Activated T-helper 17 cell treated with anti-CD3 and anti-CD28 coated beads, Interleukin-2, amount 50 U/mL, for 72 hours (primary cell): ENCODE data around the gene ALK. TPM values are rescaled to one million over a fixed set of nuclear protein-coding genes. Genes with fewer than 3 reads are reported as not detected.
"Not testable (repeated sequence)": the region's sequence is repeated elsewhere in the genome, so short reads cannot be mapped to it uniquely, and the experiment has no call there.

Experiments
- ATAC-seq: fragments of 150-1000 bp; cut with Tn5 transposase; replicated peaks from 2 replicates; pipeline ENCODE4 v1.10.0; 2021; ENCODE audit warnings: mild to moderate bottlenecking, moderate library complexity
- H3K27ac Mint-ChIP-seq: one replicate; pipeline ENCODE4 v1.8.0; 2022; ENCODE audit warnings: mixed read lengths
- H3K27me3 Mint-ChIP-seq: one replicate; pipeline ENCODE4 v1.8.0; 2022; ENCODE audit warnings: mixed read lengths
- H3K36me3 Mint-ChIP-seq: one replicate; pipeline ENCODE4 v1.8.0; 2022; ENCODE audit warnings: low read depth, mild to moderate bottlenecking, mixed read lengths
- H3K4me1 Mint-ChIP-seq: one replicate; pipeline ENCODE4 v1.8.0; 2022; ENCODE audit warnings: mixed read lengths
- H3K4me3 Mint-ChIP-seq: one replicate; pipeline ENCODE4 v1.8.0; 2022; ENCODE audit warnings: mild to moderate bottlenecking, mixed read lengths
- H3K9me3 Mint-ChIP-seq: one replicate; pipeline ENCODE4 v1.8.0; 2022; ENCODE audit warnings: mixed read lengths
- total RNA-seq, 2 donors: library from RNA; stranded (reverse); gene quantifications; one replicate each; pipeline ENCODE4 v1.2.3, GENCODE V29; 2022

Gene ALK
- total RNA-seq, 2 donors from 2014 or later = not detected

DNA sequence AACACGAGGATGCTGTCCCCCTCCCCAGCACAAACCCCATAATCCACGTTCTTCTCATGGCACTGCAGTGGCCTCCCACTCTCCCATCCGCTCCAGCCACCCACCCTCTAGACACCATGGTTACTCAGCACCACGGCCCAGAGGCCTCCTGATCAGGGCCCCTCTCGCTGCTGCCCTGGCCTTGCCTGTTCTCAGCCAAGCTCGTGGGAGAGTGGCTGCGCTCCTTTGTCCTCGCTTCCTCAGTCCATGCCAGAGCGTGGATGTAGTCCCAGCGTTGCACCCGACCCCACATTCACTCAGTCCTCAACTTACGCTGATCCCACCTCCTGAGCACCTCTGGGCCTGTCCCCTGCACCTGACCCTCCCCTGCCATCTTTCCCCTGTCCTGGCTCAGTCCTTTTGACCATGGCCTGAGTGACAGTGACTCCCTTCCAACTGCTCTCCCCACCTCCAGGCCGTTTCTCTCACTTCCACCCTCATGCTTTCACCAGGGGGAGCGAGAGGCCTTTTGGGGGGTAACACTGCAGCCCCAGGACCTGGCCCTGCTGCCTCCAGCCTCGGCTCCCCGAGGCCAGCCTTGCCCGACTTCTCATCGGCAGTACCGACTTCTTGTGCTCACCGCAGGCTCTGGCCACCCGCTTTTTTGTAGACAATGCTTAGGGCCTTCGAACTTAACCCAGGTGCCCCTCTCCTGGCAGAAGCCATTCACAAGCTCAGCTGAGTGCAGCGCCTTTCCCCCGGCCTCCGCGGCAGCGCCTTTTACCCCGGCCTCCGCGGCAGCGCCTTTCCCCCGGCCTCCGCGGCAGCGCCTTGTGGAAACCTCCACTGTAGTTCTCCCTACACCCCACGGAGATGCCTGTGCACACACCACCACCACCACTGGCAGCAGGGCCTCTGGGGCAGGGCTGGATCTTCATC lies 674.7 kb downstream of the ALK start:
- ATAC-seq = no peak
- H3K27me3 Mint-ChIP-seq = no peaks in the 10 kb centered on the region

DNA sequence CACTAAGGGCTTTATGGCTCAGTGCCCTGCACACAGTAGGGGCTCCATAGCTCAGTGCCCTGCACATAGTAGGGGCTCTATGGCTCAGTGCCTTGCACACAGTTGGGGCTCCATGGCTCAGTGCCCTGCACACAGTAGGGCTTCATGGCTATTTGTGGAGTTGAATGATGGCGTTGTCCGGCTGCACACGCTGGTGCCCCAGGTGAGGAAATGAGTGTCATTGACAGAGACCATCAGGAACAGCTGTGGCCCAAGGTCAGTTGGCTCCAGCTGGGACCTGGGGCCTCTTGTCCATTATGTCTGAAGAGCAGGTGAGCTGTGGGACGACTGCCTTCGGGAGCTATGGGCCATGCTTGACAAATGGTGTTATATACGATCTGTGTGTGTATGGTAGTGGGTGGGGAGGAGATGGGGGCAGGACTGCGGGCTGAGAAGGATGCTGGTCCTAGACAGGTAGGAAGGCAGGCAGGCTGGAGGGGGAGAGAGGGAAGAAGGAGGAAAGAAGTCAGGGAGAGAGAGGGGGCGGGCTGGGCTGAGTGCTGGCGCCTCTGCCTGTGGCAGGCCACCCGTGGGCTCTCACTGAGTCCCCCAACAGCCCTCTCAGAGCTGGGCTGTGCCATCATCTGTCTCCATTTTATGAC lies 675.5 kb downstream of the ALK start:
- no peak for ATAC-seq
- Mint-ChIP-seq H3K4me3 (no peak overlapping the region), H3K9me3 (no peaks in the 10 kb centered on the region), H3K27me3 (no peaks in the 10 kb centered on the region), H3K4me1 (no peaks in the 10 kb centered on the region), H3K36me3 (no peaks in the 10 kb centered on the region), H3K27ac (no peak overlapping the region)

More for the DNA sequence above, 674.7 kb downstream of the ALK start:
- Mint-ChIP-seq H3K4me1 (no peaks in the 10 kb centered on the region), H3K36me3 (no peaks in the 10 kb centered on the region), H3K27ac (no peak overlapping the region), H3K9me3 (no peaks in the 10 kb centered on the region), H3K4me3 (no peak overlapping the region)

GRCh38 chr2:29245035-29245741 lies 676.2 kb downstream of the ALK start:
- not testable (repeated sequence) for H3K9me3 Mint-ChIP-seq, H3K4me1 Mint-ChIP-seq, H3K36me3 Mint-ChIP-seq, H3K4me3 Mint-ChIP-seq, ATAC-seq, H3K27me3 Mint-ChIP-seq, H3K27ac Mint-ChIP-seq

- Mint-ChIP-seq H3K27me3 (peaks cover 5% of the 10 kb centered on the region), H3K27ac (no peak overlapping the region), H3K4me1 (no peaks in the 10 kb centered on the region), H3K36me3 (no peaks in the 10 kb centered on the region), H3K4me3 (no peak overlapping the region), H3K9me3 (no peaks in the 10 kb centered on the region)
- no peak for ATAC-seq
These were observed 678.6 kb downstream of the ALK start for GRCh38 chr2:29242621-29243375.

DNA sequence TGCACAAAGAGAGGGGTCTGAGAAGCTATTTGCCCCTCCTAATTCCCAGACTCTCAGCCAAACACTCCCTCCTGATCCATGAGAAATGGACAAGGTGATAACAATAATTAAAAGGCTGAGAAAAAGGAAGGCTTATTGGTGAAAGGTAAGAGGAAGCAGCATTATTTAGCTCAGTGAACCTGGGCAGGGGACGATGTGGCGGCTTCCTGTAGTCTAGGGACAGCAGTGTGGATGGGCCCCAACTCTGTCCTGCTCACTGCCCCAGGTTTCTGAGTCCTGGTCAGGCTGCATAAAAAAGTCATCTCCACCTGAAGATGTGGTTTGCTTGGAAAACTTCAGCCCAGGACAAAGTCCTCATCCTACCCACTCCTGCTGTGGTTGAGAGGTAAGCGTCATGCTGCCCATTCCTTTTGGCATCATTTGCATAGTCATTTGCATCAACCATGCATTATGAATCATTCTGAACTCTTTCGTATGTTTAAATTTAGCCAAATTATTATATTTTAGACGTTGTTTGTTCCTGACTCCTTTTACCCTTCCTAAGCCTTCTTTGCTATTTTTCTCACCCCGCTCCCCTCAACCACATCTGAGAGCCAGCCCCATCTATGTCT lies 679.3 kb downstream of the ALK start:
- ATAC-seq = no peak
- H3K4me1 Mint-ChIP-seq = no peaks in the 10 kb centered on the region
- no peaks in the 10 kb centered on the region for H3K36me3 Mint-ChIP-seq
- H3K27ac Mint-ChIP-seq = no peak overlapping the region
- no peak overlapping the region for H3K4me3 Mint-ChIP-seq
- peaks cover 9% of the 10 kb centered on the region for H3K27me3 Mint-ChIP-seq
- H3K9me3 Mint-ChIP-seq = no peaks in the 10 kb centered on the region

DNA sequence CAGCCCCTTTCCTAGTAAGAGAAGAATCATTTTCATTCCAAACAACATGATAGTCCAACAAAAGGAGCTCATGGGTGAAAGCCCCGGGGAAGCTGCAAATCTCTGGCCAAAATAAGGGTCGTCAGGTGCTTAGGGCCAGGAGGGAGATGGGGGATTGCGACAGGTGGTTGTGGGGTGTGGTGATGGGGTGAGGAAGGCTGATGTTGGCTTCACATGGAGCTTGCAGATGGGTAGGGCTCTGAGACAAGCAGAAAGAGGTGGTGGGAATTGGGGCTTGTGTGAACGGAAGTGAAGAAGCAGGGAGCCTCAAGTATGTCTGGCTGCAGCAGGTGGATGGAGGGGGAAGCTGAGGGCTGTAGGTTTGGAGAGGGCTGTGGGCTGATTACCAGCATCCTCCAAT lies 680.0 kb downstream of the ALK start:
- Mint-ChIP-seq H3K9me3 (no peaks in the 10 kb centered on the region), H3K27ac (no peak overlapping the region), H3K4me3 (no peak overlapping the region), H3K27me3 (peaks cover 16% of the 10 kb centered on the region), H3K36me3 (no peaks in the 10 kb centered on the region), H3K4me1 (no peaks in the 10 kb centered on the region)
- ATAC-seq = no peak

- H3K9me3 Mint-ChIP-seq = no peaks in the 10 kb centered on the region
- H3K27me3 Mint-ChIP-seq = peaks cover 16% of the 10 kb centered on the region
- H3K36me3 Mint-ChIP-seq = no peaks in the 10 kb centered on the region
- no peak overlapping the region for H3K4me3 Mint-ChIP-seq
- H3K27ac Mint-ChIP-seq = no peak overlapping the region
- H3K4me1 Mint-ChIP-seq = no peaks in the 10 kb centered on the region
- ATAC-seq = no peak
These were observed 680.8 kb downstream of the ALK start for GRCh38 chr2:29240601-29241000.

DNA sequence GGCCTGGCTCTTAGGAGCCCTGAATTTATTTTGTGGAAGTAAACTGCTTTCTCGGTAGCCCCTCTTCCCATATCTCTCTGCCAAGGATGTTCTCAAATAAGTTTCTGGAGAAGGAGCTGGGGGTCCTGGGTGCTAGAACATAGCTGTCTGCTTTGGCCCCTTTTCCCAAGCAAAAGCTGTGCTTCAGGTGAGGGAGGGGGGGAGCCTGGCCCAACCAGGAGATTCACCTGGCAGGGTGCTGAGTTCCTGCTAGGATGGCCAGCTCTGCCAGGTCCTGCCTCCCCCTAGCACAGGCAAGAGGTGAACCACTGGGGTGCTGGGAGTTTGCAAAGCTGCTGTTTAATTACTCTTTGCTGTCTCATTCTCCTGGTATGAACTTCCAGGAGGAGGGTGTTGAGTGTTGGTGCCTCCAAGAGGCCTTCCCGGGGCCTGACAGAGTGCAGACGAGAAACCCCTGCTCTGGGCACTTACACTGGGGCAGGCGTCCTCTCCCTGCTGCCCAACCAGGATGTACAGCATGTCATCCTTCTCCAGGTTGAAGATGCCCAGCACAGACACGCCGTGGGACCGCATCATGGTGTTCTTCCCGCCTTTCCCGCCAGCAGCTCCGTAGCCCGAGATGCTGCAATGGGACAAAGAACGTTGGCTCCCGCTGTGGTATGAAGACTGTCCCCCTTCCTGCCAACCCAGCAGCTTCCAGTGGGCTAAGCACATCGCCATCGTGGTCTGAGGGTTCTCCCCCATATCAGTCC lies 682.0 kb downstream of the ALK start:
- no peak overlapping the region for H3K27ac Mint-ChIP-seq
- H3K9me3 Mint-ChIP-seq = no peaks in the 10 kb centered on the region
- peaks cover 16% of the 10 kb centered on the region for H3K27me3 Mint-ChIP-seq
- H3K4me1 Mint-ChIP-seq = no peaks in the 10 kb centered on the region
- H3K4me3 Mint-ChIP-seq = no peak overlapping the region
- H3K36me3 Mint-ChIP-seq = no peaks in the 10 kb centered on the region
- no peak for ATAC-seq

GRCh38 chr2:29238497-29238896 lies 682.9 kb downstream of the ALK start:
- Mint-ChIP-seq H3K4me1 (no peaks in the 10 kb centered on the region), H3K4me3 (no peak overlapping the region), H3K27ac (no peak overlapping the region), H3K27me3 (peaks cover 16% of the 10 kb centered on the region), H3K9me3 (no peaks in the 10 kb centered on the region), H3K36me3 (no peaks in the 10 kb centered on the region)
- no peak for ATAC-seq

GRCh38 chr2:29236074-29236473 lies 685.3 kb downstream of the ALK start:
- no peaks in the 10 kb centered on the region for H3K36me3 Mint-ChIP-seq
- peaks cover 16% of the 10 kb centered on the region for H3K27me3 Mint-ChIP-seq
- no peaks in the 10 kb centered on the region for H3K4me1 Mint-ChIP-seq
- no peak overlapping the region for H3K4me3 Mint-ChIP-seq
- H3K27ac Mint-ChIP-seq = no peak overlapping the region
- no peak for ATAC-seq
- H3K9me3 Mint-ChIP-seq = no peaks in the 10 kb centered on the region

- H3K4me1 Mint-ChIP-seq = no peaks in the 10 kb centered on the region
- H3K27me3 Mint-ChIP-seq = peaks cover 13% of the 10 kb centered on the region
- H3K4me3 Mint-ChIP-seq = no peak overlapping the region
- H3K27ac Mint-ChIP-seq = no peak overlapping the region
- no peaks in the 10 kb centered on the region for H3K9me3 Mint-ChIP-seq
- ATAC-seq = no peak
- H3K36me3 Mint-ChIP-seq = no peaks in the 10 kb centered on the region
These were observed 686.0 kb downstream of the ALK start for GRCh38 chr2:29235411-29235810.

GRCh38 chr2:29233428-29233827 lies 688.0 kb downstream of the ALK start:
- no peak for ATAC-seq
- Mint-ChIP-seq H3K27ac (no peak overlapping the region), H3K36me3 (no peaks in the 10 kb centered on the region), H3K9me3 (no peaks in the 10 kb centered on the region), H3K4me3 (no peak overlapping the region), H3K27me3 (peaks cover 14% of the 10 kb centered on the region), H3K4me1 (no peaks in the 10 kb centered on the region)

DNA sequence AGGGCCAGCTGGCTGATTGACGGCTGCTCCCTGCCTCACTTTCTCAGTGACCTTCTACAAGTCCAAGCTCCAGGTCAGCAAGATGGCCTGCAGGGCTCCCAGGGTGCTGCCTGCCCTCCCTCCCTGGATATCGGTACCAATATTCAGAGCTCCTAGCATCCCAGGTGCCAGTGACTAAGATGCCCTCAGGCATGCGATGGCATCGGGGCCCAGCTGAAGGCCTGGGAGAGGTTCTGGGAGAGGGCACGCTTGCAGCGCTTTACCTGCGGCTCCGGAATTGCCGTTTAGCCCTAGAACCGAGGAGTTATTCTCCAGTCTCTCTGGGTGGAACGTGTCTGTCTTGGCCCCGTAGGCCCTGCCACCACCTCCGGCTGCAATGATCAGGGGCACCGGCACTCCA lies 689.3 kb downstream of the ALK start:
- H3K27ac Mint-ChIP-seq = no peak overlapping the region
- no peaks in the 10 kb centered on the region for H3K4me1 Mint-ChIP-seq
- no peak overlapping the region for H3K4me3 Mint-ChIP-seq
- H3K27me3 Mint-ChIP-seq = peaks cover 10% of the 10 kb centered on the region
- no peak for ATAC-seq
- H3K9me3 Mint-ChIP-seq = no peaks in the 10 kb centered on the region
- no peaks in the 10 kb centered on the region for H3K36me3 Mint-ChIP-seq
